HG02870 (cell line): ENCODE data around the gene MUC2.

ENCODE experiments used
- ATAC-seq: cut with Tn5 transposase; IDR thresholded peaks from one replicate; pipeline ENCODE4 v1.9.1; 2021; ENCODE audit warnings: mild to moderate bottlenecking, moderate library complexity; ENCODE audit not compliant: unreplicated experiment

MUC2 gene

DNA sequence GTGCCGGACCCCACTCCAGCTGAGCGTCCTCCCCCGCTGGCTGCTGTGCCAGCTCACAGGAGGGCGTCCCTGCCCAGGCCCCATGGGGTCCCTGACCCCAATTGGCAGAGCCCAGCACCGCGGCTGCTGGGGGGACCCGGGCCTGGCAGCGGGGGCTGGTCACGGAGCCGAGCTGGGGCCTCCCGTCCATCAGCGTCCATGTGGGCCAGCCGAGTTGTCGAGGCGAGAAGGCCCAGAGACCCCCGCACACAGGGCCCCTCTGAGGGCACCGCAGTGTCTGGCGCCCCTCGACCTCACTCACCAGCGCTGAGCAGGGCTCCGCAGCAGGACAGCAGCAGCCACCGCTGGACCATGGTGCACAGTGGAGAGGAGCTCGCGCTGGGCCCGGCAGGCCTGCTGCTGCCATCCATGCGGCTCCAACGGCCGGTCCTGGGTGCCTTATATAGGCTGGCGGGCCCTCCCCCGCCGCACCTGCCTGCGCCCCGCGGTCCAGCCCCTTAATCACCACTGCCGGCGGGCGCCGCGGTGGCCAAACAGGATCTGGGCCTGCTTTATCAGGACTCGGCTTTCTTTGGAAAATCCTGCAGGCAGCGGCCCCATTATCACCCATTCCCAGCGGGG lies 38.3 kb upstream of the MUC2 start, which contains the start of gene MUC6:
TSS of gene MUC6 (minus strand) at position 416 of the 621 bp plus-strand sequence. CDS start at position 353, 63 bp downstream.
- no peak for ATAC-seq

DNA sequence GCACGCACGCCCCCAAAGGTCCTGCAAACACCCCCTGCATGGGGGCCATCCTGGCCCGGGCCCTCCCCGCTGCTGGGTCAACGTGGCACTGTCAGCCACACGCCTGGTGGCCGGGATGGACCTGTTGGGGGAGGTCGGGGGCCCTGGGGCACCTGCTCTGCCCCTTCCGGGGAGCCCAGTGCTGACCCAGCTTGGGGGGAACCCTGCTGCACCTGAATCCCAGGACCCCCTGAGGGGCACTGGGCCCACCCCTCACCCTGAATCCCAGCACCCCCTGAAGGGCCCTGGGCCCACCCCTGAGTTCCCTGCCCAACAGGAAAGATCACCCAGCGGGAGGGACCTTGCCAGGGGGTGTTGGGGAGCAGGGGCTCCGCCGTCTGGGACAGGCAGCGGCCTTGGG lies 37.7 kb upstream of the MUC2 start:
- no peak for ATAC-seq

DNA sequence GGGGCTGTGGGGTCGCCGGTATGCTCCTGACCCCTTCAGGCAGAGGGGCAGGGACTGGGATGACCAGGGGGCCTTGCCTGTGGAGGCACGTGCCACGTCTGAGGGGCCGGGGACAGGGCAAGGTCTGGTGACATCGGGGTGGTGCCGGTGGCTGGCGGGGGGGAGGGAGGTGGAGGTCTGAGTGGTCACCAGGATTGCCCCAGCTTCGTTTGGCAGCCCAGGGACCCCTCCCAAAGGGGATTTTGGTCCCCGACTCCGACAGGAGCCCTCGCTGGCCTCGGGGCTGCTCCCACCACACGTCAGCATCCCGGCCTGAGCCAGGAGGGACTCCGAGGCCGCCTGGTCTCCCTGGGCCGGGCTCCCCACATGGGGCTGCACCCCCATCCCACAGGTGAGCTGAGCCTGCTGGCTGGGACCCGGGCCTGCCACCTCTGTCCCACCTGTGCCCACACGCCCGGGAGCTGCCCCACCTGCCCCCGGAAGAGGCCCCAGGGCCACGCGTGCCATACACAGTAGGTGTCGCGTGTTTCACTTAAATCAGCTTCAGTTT lies 37.1 kb upstream of the MUC2 start:
- ATAC-seq, result no peak

DNA sequence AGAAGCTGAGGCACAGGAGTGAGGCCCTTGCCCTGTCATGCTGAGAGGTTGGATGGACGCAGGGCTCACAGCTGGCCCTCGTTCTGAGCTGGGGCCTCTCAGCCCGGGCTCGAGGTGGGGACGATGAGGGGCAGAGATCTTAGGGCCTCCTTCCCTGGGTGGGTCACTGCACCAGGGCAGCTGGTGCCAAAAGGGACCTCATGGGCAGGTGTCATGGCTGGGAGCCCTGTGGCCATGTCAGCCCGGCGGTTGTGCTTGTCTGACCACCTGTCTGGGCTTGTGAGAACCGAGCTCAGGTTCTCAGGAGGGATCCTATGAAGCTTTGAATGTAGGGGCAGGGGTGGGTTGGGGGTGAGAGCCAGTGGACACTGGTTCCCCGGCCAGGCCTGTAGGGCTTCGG lies 36.3 kb upstream of the MUC2 start:
- no peak for ATAC-seq

DNA sequence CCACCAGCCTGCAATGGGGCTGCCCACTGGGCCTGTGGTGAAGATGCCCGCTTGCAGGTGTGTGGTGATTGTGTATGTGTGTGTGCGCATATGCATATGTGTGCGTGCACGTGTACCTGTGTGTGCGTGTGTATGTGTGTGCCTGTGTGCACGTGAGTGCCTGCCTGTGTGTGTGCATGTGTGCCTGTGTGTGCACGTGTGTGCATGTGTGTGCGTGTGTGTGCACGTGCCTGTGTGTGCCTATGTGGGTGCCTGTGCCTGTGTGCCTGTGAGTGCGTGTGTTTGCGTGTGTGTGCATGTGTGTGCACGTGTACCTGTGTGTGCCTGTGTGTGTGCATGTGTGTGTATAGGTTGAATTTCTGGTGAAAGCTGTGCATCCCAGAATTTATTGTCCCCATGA lies 35.8 kb upstream of the MUC2 start:
- ATAC-seq, result no peak

DNA sequence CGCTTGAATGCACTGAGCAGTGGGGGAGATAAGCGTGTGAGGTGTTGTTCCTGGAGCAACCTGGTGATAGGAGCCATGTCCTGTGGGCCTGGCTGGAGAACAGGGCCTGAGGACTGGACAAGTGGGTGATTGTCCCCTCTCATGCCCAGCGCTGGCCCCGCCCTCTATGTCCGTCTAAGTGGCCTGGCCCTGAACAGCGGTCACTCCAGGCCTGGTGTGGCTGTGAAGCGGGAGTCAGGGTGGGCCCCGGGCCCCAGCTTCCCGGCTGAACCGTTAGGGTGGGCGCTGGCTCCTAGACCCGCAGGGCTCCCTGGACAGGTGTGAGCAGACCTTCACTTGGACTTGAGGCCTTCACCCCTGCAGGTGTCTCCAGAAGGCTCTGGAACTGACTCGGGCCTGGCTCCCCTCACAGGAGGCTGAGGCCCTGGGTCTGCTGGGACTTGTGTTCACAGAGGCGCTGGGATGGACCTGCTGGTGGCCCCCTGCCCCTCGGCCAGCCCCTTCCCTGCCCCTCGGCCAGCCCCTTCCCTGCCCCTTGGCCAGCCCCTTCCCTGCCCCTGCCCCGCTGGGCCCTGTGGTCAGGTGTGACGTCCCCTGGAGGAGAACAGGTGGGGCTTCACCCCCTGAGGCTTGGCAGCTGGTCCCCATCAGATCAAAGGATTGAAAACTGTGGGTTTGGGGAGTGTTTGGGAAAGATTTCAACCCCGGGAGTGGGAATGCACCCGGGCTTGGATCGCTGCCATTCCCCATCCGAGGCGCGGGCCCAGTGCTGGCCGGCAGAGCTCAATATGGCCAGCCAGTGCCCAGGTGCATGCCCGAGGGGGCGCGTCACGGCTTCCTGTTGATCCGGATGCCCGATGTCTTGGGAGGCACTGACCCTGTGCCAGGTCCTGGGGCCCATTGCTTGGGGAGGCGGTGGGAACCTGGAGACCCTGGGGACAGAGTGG lies 34.9 kb upstream of the MUC2 start:
- no peak for ATAC-seq

DNA sequence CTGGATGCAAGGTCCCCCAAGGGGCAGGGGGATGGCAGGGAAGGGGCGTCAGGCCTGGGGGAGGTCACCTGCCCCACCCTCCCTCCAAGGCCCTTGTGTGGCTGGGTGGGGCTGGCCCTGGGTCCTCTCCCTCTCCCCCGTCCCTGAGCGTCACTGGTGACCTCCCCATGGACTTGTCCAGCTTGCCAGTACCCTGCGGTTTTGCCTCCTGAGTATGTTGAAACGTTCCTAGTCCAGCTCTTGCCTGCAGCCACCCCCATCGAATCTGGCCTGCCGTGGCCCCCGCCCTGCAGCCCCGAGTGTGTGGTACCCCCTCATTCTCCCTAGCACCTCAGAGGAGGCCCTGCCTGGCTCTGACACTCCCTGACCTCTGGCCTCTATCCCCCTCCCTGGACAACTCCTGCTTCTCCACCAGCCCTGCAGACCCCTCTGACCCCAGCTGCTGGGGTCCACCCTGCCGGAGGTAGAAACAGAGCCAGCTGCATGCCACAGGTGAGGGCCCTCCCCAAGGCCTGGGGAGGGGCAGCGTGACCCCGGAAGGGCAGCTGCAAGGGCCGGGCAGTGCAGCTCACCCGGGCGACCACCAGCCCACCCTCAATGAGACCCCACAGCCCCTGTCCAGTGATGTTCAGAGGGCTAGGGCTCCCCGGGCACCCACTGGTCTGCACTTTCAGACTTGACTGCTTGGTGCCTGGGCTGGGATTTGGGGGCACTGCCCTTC lies 34.1 kb upstream of the MUC2 start:
- ATAC-seq, result no peak

DNA sequence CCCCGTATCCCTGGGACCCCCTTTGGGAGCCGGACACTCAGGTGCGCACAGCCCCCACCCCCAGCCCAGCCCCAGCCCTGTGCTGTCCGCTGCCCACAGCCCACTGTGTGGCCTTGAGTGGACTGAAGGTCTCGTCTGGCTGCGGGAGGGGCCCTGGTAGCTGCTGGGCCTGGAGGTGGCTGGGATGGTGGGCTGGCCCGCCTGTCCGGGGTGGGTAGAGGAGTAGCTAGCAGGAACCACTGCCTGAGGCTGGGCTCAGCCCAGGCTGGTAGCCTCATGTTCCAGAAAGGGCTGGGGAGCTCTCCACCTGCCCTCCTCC lies 33.6 kb upstream of the MUC2 start:
- no peak for ATAC-seq

DNA sequence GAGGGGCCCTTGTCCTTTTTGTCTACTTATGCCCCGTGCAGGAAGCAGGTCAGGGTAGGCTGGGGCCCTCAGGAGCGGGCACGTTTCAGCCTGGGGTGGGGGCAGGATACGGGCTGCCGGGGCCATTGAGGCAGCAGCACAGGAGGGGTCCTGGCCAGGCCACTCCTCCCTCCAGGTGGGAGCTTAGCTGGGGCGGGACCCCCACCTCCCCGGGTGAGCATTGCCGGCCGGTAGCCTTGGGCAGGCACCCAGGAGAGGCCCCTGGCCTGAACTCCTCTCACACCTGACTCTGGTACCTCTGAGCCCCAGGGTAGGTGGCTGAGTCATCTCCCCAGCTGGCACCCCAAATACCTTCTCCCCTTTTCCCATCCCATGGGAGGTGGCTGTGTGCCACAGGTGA lies 33.2 kb upstream of the MUC2 start:
- ATAC-seq, result no peak

DNA sequence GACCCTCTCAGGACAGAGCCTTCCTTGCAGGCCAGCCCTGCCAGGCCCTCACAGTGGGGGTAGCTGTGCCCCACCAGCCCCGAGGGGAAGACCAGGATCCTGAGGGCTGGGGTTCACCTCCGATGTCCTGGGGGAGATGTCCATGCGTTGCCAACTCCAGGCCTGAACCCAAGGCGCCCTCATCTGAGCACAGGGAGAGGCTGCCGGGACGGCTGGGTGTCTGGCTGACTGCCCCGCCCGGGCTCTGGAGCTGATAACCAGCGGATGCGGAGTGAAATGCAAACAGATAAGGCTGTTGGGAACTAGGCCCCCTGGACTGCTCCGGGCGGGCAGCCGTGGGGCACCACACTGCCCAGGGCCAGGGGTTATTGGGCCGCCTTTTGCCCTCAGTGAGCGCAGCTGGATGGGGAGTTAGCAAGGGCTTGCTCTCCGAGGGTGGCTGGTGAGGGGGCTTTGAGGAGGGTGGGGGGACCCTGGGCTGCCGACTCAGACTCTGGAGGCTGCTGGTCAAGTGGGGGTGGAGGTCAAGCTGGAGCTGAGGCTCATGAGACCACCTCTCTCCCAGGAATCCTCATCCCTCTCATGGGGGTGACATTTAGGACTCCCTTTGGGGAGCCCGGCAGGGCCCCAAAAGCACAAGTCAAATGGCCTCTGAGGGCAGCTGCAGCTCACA lies 32.6 kb upstream of the MUC2 start:
- ATAC-seq, result no peak

DNA sequence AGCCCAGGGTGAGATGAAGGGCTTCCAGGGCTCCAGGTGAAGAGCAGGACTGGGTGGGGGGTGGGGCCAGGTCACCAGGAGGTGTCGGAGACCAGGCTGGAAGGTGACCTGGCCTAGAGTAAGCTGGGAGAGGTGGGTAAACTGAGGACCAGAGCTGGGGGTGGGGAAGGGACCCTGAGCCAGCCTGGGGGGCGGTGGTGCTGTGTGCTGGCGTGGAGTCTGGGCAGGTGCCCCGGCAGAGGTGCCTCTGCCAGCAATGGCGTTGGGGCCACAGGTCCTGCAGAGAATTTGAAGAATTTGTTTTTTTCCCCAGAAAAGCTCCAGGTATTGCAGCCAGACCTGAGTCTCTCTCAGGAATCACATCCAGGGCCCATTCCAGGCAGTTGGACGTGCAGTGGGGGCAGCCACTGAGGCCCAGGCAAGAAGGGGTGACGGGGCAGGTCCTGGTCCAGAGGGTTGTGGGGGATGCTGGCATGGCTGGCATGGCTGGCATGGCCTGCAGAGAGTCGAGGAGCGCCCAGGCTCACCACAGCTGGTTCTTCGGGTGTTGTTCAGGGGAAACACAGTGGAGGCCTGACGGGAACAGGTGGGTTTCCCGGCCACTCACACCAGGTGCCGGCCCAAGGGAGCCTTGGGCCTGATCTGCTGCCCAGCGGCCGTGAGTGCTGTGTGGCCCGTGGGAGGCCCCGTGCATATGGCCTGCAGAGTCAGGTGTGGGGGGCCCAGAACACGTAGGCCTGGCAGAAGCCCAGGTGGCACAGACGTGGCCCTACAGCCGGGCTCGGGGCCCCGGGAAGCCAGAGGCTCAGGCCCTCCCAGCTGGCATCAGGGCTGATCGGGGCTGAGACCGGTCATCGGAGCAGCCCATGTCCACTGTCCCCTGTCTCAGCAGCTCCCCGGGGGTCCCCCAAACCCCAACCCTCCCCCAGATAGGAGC lies 31.8 kb upstream of the MUC2 start:
- ATAC-seq, result no peak

DNA sequence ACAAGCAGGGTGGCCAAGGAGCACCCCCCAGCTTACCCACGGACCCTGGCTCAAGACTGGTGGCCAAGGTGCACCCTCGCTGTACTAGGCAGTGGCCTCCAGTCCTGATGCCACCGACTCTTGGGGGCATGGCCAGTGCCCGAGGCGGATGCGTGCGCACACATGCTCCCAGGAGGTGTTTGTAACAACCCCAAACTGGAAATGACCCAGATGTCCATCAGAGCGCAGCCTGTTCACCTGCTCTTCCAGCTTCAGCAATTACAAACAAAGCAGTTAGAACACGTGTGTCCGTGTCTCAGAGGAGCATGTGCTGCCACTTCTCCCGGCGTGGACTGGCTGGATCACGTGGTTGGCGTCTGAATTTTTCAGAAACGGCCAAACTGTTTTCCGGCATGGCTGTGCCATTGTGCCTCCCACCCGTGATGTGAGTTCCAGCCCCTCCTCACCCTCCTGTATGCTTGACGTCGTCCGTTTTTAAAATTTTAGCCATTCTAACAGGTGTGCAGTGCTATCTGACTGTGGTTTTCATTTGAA lies 31.0 kb upstream of the MUC2 start:
- ATAC-seq, result no peak

DNA sequence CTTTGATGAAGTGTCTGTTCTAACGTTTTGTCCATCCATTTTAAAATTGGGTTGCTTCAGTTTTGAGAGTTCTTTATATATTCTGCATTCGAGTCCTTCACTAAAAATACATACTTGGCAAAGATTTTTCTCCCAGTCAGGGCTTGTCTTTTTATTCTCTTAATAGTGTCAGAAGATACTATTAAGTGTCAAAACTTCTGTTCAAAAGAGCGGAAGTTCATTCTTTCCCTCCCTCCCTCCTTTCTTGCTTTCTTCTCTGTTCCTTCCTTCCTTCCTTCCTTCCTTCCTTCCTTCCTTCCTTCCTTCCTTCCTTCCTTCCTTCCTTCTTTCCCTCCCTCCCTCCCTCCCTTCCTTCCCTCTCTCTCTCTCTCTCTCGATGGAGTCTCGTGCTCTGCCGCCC lies 30.5 kb upstream of the MUC2 start:
- ATAC-seq, result no peak

DNA sequence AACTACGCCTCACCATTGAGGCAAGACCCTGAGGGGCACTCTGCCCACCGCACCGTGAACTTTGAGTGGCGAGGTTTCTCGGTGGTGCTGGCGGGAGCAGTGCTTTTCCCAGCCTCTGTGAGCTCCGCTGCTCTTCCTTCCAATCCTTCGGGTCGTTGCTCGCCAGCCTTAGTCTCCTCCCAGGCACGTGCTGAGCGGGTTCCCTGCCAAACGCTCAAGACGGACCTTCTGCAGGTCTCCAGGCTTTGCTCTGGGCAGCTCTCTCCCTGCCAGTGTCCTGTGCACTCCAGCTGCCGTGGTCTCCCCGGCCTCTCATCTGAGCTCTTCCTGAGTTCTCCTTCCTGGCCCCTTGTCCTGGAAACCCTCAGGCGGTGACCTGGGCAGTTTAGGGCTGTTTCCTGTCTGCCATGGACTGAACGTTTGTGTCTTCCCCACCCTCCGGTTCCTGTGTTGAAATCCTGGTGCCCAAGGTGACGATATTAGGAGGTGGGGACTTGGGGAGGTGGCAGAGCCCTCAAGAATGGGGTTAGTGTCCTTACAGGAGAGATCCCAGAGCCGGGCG lies 27.0 kb upstream of the MUC2 start:
- ATAC-seq, result no peak

DNA sequence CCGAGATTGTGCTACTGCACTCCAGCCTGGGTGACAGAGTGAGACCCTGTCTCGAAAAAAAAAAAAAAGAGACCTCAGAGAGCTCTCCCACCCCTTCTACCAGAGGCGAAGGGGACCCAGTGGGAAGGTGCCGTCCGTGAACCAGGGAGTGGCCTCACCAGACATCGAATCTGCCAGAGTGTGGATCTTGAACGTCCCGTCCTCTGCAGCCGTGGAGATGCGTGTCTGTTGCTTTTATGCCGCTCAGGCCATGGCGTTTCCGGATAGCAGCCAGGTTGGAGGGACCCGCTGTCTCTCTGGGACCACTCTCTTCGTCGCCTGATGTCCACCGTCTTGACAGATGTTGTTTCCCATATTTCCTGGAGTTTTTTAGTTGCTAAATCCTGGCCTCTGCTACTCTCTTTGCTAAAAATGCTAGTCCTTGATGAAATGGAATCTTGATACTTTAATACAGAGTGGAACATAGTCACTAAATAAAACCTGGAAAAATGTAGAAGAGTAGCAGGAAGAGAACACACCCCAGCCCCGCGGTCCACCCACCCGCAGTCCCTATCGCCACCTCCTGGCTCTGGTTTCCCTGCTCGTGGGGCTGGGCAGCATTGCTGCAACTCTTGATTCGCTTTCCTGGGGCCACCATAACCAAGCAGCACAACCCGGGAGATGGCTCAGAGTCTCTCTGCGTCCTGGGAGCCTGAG lies 26.2 kb upstream of the MUC2 start:
- no peak for ATAC-seq

DNA sequence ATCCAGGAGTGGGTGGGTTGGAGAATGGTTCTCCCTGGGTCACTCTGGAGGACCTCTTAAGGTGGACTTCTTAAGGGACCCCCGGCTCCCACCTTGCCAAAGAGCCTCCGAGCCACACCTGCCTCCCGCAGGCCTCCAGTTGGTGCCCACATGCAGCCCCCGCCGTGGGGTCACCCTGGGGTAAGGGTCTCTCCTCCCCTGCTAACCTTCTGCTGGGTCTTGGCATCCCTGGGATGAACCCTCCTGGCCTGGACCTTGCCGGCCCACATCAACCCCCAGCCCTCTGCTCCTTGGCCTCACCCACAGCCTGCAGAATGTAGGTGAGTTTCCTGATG lies 25.6 kb upstream of the MUC2 start:
- ATAC-seq, result no peak

DNA sequence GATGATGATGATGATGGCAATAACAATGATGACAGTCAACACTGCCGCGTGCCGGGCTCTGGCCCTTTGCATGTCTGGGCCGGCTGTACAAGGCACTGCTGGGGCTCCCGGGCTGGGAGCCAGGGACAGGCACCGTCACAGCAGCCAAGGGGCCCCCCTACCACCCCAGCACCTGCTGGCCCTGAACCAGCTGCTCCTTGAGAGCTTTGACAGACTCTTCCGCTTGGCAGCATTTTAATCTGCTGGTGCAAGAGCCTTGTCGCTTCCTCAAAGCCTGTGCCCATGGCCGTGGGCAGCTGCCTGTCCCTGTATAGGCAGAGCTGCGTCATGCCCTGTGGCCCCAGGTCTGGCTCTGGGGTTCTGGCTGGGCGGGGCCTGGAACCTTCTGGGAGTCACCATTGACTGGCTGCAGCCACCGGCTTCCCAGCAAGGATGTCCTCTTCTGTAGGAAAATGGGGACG lies 25.2 kb upstream of the MUC2 start:
- ATAC-seq, result no peak

DNA sequence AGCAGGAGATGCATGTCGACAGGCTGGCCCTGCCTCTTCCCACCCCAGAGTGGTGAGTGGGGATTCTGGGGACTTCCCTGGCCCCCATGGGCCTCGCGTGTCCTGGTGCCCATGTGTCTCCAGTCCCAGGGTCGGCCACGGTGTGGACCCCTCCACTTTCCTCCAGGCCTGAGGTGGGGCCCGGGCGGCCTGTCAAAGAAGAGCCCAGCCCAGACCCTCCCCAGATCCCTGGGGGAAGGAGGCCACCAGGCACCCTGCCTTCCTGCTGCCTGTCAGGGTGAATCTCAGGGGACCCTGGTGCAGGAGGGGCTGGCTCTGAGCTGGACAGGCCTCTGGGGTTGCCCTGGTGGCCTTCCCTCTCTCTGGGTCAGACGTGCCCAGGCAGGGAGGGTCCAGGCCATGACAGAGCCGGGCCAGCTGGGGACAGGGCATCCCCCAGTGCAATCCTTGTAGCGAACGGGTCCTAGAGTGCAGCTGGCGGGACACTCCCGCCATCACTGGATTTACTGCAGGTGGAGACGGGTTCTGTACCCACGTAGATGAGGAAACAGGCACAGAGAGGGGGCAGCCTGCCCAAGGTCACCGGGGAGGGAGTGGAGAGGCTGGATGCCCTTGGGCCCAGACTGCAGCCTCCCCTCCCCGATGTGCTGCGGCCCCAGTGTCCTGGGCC lies 24.6 kb upstream of the MUC2 start:
- no peak for ATAC-seq
